GM12872 (cell line): ENCODE results near the gene NTHL1.

ENCODE experiments used
- TF ChIP-seq, protein P1 (sequence below): IDR thresholded peaks from 3 replicates; pipeline ENCODE4 v1.5.1; 2011; ENCODE audit warnings: low read depth, mild to moderate bottlenecking, low read length, moderate library complexity; ENCODE audit not compliant: insufficient read depth

Gene NTHL1

DNA sequence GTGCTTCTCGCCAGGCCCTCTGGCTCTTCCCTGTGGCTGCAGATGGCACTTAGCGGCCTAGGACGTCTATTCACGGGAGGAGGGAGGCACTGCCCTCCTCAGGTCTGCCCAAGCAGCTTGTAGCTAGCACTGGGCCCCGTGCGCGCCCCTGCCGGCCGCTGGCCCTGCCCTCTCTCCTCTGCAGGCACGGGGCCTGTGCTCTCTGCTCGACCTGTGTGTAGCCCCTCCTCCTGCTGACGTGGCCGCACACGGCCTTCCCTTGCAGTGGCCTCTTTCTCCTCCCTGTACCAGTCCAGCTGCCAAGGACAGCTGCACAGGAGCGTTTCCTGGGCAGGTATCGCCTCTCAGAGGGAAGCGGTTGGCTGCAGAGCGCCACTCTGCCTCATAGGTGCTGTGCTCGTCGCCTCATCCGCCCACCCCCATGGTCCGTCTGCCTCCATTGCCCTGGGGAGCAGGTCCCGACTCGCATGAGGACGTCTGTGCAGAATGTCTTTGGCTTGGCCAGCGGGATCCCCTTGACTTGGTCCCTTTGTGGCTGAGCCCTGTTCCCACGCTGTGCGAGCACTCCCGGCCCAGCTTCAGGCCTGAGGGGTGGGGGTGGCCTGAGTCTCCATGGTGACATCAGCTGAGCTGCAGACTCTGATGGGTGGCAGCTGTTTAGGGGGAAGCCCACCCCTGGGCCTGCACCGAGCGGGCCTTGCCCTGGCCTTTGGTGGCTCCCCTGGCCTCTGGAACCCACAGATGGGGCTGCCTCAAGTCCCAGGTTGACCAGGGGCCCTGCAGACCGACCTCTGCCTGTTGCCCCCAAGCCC is 34.7 kb upstream of the NTHL1 start:
- TF ChIP-seq, protein P1, sequence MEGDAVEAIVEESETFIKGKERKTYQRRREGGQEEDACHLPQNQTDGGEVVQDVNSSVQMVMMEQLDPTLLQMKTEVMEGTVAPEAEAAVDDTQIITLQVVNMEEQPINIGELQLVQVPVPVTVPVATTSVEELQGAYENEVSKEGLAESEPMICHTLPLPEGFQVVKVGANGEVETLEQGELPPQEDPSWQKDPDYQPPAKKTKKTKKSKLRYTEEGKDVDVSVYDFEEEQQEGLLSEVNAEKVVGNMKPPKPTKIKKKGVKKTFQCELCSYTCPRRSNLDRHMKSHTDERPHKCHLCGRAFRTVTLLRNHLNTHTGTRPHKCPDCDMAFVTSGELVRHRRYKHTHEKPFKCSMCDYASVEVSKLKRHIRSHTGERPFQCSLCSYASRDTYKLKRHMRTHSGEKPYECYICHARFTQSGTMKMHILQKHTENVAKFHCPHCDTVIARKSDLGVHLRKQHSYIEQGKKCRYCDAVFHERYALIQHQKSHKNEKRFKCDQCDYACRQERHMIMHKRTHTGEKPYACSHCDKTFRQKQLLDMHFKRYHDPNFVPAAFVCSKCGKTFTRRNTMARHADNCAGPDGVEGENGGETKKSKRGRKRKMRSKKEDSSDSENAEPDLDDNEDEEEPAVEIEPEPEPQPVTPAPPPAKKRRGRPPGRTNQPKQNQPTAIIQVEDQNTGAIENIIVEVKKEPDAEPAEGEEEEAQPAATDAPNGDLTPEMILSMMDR, result no peak

DNA sequence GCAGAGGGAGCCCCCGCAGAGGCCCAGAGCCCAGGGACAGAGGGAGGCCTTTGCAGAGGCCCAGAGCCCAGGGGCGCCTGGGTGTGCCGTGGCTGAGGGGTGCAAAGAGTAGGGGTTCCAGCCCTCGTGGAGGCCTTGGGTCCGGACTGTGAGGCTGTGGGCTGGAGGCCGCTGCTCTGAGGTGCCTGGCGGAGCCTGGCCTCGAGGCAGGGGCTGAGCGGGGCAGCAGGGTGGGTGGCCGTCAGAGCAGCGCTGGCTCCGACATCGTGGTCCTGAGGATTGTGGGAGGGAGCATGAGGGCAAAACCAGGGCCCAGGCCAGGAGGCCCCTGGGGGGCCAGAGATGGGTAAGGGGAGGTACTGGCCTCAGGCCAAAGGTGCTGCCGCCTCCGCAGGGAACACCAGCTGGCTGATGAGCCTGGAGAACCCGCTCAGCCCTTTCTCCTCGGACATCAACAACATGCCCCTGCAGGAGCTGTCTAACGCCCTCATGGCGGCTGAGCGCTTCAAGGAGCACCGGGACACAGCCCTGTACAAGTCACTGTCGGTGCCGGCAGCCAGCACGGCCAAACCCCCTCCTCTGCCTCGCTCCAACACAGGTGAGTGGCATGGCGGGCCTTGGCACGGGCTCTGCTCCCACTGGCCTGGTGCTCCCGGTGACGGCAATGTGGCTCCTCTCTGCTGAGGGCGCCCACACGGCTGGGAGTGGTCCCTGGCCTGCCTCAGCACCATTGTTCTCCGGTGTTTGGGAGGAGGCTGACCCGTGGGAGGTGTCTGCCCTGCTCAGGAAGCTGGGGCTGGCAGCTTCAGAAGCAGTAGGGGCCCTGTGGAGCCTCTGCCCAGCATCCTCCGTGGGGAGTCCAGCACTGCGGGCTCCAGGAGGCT is 33.8 kb upstream of the NTHL1 start:
- TF ChIP-seq, protein P1, result no peak

DNA sequence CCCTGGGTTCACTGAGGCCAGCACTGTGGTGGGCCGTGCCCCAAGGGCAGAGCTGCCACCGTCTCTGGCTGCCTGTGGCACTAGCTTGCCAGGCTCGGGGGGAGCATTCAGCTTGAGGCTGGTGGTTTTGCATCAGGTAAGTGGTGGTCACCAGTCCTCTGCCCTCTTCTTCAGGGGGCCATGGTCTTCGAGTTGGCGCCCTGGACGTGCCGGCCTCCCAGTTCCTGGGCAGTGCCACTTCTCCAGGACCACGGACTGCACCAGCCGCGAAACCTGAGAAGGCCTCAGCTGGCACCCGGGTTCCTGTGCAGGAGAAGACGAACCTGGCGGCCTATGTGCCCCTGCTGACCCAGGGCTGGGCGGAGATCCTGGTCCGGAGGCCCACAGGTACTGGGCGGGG is 32.4 kb upstream of the NTHL1 start:
- TF ChIP-seq, protein P1, result no peak

DNA sequence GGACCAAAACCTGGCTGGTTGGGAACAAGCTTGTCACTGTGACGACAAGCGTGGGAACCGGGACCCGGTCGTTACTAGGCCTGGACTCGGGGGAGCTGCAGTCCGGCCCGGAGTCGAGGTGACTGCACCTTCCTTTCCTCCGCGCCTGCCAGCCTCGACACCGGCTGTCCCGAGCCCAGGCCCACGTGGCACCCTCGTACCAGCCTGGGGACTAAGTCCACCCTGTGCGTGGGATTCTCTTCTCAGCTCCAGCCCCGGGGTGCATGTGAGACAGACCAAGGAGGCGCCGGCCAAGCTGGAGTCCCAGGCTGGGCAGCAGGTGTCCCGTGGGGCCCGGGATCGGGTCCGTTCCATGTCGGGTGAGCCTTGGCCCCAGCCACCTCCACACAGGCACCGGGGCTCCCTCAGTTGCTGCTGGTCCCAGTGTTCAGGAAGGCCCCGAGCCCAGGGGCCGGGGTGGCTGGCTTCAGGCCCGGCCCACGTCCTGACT is 31.7 kb upstream of the NTHL1 start:
- TF ChIP-seq, protein P1, result no peak

DNA sequence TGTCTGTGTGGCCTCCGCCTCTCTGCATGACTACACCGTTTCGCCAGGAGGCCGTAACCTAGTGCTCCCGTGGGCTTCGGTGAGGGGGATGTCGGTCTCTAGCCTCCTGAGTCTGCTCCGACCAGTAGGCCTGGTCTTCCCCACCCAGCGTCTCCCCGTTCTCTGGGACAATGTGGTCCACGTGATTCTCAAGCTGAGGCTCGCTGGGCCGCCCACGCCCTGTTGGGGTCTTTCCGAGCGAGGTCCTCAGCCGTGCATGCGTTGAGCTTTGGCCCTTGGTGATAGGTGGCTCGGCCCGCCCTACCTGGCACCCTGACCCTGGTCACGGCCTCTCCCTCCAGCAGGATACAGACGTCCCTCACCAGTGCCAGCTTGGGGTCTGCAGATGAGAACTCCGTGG is 31.1 kb upstream of the NTHL1 start:
- TF ChIP-seq, protein P1, result no peak

DNA sequence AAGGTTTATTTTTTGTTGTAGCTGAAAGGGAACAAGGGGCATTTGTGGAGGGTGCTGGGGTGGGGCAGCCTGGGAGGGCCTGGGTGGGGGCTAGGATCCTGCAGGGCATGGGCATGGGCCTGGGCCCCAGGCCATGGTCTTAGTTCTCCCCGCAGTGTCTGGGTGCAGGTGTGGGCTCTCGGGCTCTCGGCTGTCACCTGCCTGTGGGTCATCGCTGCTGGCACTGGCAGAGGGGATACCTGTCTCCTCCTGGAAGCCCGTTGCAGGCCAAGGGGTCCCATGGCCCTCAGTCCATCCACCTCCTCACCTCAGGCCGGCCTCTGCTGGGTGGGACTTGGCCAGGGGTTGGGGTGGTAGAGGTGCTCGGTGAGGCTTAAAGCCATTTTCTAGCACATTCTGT is 30.5 kb upstream of the NTHL1 start:
- TF ChIP-seq, protein P1, result no peak

DNA sequence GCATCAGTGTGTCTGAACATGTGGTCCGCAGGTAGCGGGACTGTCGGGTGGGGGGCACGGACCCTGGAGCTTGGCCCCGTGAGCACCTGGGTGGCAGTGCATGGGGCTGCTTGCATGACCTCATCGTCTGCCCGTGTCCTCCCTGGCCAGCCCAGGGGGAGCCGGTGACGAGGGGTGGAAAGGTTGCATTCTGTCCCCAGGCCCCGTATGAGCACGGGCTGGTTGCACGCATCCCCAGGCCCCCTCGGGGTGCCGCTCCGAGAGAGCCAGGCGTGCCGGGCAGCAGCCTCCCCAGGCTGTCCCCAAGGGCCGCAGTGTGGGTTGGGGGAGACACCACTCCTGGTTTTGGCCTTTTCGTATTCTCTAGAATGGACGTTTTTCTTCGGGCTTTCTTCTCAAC is 30.1 kb upstream of the NTHL1 start:
- TF ChIP-seq, protein P1, result no peak
